Measurements from ENCODE around the gene RPL29. TPM values are rescaled to one million over a fixed set of nuclear protein-coding genes. Genes with fewer than 3 reads are reported as not detected.

The RPL29 gene
- total RNA-seq, 1 experiment from 2014 or later, result 696 TPM

DNA sequence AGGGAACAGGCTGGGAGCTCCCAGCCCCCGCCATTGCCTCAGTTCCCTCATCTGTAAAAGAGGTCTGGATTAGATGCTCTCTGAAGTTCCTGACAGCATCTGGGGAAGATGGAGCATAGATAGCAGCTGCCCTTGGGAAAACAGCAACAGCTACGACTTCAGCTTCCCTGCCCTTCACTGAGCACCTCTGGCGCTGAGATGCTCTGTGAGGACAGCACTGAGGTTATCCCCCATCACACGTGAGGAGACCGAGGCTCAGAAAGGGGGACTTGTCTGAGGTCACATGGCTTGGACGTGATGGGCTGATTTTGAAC lies 11.1 kb upstream of the RPL29 start:
- Histone ChIP-seq H3K4me1 (ENCODE audit: control insufficient read depth, insufficient read depth, low read length) (no peaks in the 10 kb centered on the region; the same call in 1 of the 2 replicates), H3K36me3 (ENCODE audit: control insufficient read depth, insufficient read depth, low read length) (no peaks in the 10 kb centered on the region), H3K27me3 (ENCODE audit: control insufficient read depth, insufficient read depth, low read length) (no peaks in the 10 kb centered on the region), H3K9me3 (ENCODE audit: control insufficient read depth, insufficient read depth, low read depth, low read length) (no peaks in the 10 kb centered on the region), H3K27ac (ENCODE audit: low read length) (no peak overlapping the region), H3K4me3 (ENCODE audit: low read depth in 2 of 2, low read length in 2 of 2) (no peak overlapping the region)
- ChIA-PET CTCF (no interaction called here), POLR2A (no interaction called here)
- BruUV-seq (replicated peaks), result no TSS peak
- intact Hi-C loops (cut with micrococcal nuclease; ENCODE audit: unreplicated experiment) (loop anchor here (10.0 kb wide), 1 partner anchor 48 kb away; the partner anchor contains the start of gene DUSP7), in situ Hi-C loops (cut with HindIII; ENCODE audit: low pct_unique_long_range_greater_than_20kb, low sequenced_read_pairs) (no loop called here)
- DNase-seq (ENCODE audit: low read depth, low spot score), result no peak
- TF ChIP-seq, protein P1, sequence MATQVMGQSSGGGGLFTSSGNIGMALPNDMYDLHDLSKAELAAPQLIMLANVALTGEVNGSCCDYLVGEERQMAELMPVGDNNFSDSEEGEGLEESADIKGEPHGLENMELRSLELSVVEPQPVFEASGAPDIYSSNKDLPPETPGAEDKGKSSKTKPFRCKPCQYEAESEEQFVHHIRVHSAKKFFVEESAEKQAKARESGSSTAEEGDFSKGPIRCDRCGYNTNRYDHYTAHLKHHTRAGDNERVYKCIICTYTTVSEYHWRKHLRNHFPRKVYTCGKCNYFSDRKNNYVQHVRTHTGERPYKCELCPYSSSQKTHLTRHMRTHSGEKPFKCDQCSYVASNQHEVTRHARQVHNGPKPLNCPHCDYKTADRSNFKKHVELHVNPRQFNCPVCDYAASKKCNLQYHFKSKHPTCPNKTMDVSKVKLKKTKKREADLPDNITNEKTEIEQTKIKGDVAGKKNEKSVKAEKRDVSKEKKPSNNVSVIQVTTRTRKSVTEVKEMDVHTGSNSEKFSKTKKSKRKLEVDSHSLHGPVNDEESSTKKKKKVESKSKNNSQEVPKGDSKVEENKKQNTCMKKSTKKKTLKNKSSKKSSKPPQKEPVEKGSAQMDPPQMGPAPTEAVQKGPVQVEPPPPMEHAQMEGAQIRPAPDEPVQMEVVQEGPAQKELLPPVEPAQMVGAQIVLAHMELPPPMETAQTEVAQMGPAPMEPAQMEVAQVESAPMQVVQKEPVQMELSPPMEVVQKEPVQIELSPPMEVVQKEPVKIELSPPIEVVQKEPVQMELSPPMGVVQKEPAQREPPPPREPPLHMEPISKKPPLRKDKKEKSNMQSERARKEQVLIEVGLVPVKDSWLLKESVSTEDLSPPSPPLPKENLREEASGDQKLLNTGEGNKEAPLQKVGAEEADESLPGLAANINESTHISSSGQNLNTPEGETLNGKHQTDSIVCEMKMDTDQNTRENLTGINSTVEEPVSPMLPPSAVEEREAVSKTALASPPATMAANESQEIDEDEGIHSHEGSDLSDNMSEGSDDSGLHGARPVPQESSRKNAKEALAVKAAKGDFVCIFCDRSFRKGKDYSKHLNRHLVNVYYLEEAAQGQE (IDR thresholded peaks at IDR 0.05; ENCODE audit: insufficient read depth in 1 of 2, low read depth in 2 of 2, low read length in 1 of 2), result no peak
- TF ChIP-seq SIN3A (IDR thresholded peaks at IDR 0.05; ENCODE audit: borderline replicate concordance, insufficient read depth, low read depth, low read length) (no peak), TCF7L2 (IDR thresholded peaks at IDR 0.05; ENCODE audit: low read depth, low read length) (no peak), POLR2AphosphoS5 (IDR thresholded peaks at IDR 0.05; ENCODE audit: low read depth, low read length) (no peak)
- TF ChIP-seq, protein P2, sequence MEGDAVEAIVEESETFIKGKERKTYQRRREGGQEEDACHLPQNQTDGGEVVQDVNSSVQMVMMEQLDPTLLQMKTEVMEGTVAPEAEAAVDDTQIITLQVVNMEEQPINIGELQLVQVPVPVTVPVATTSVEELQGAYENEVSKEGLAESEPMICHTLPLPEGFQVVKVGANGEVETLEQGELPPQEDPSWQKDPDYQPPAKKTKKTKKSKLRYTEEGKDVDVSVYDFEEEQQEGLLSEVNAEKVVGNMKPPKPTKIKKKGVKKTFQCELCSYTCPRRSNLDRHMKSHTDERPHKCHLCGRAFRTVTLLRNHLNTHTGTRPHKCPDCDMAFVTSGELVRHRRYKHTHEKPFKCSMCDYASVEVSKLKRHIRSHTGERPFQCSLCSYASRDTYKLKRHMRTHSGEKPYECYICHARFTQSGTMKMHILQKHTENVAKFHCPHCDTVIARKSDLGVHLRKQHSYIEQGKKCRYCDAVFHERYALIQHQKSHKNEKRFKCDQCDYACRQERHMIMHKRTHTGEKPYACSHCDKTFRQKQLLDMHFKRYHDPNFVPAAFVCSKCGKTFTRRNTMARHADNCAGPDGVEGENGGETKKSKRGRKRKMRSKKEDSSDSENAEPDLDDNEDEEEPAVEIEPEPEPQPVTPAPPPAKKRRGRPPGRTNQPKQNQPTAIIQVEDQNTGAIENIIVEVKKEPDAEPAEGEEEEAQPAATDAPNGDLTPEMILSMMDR (IDR thresholded peaks at IDR 0.05), result no peak
- no peak for ATAC-seq

DNA sequence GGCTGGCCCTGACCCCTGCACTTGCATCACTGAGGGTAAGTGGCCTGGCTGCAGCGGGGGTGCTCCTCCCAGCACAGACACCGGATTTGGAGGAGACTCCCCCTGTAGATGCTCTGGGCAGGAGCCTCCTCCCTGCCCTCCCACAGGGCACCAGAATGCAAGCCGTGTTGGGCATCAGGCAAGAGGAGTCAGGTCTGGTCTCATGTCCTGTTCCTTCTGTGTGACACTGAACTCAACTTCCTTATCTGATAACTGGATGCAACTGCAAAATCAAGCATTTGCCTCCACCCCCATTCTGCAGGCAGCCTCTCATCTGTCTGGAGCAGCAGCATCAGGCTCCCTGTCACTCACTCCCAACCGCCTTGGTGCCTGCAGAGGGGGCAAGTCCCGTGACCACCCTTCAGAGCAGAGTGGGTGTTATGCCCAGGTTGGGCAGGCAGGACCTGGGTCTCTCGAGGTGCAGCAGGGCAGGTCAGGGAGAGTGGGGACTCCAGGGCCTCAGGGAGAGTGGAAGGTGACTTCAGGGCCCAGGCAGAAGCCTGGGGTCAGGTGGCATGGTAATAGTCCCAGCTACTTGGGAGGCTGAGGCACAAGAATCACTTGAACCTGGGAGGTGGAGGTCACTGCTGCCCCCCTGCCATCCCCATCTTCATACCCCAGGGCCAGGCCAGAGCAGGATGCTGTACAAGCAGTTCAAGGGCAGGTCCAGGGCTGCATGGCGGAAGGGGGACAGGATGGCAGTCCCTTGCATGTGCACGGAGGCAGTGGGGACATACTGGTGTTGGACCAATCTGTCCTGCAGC lies 10.5 kb upstream of the RPL29 start:
- H3K36me3 ChIP-seq (ENCODE audit: control insufficient read depth, insufficient read depth, low read length), result no peaks in the 10 kb centered on the region
- H3K27me3 ChIP-seq (ENCODE audit: control insufficient read depth, insufficient read depth, low read length), result no peaks in the 10 kb centered on the region
- H3K4me3 ChIP-seq (ENCODE audit: low read depth in 2 of 2, low read length in 2 of 2), result no peak overlapping the region
- CTCF ChIA-PET, result no interaction called here
- POLR2A ChIA-PET, result no interaction called here
- intact Hi-C loops (cut with micrococcal nuclease; ENCODE audit: unreplicated experiment) (loop anchor here (10.0 kb wide), 1 partner anchor 49 kb away; the partner anchor contains the start of gene DUSP7), in situ Hi-C loops (cut with HindIII; ENCODE audit: low pct_unique_long_range_greater_than_20kb, low sequenced_read_pairs) (no loop called here)
- no peak for TF ChIP-seq TCF7L2 (IDR thresholded peaks at IDR 0.05; ENCODE audit: low read depth, low read length)
- TF ChIP-seq, protein P2 (IDR thresholded peaks at IDR 0.05), result no peak
- TF ChIP-seq SIN3A (IDR thresholded peaks at IDR 0.05; ENCODE audit: borderline replicate concordance, insufficient read depth, low read depth, low read length), result no peak
- TF ChIP-seq POLR2AphosphoS5 (IDR thresholded peaks at IDR 0.05; ENCODE audit: low read depth, low read length), result no peak
- TF ChIP-seq, protein P1 (IDR thresholded peaks at IDR 0.05; ENCODE audit: insufficient read depth in 1 of 2, low read depth in 2 of 2, low read length in 1 of 2), result no peak
- BruUV-seq (replicated peaks), result no TSS peak
- no peaks in the 10 kb centered on the region; the same call in 1 of the 2 replicates for H3K4me1 ChIP-seq (ENCODE audit: control insufficient read depth, insufficient read depth, low read length)
- H3K9me3 ChIP-seq (ENCODE audit: control insufficient read depth, insufficient read depth, low read depth, low read length), result no peaks in the 10 kb centered on the region
- no peak for DNase-seq (ENCODE audit: low read depth, low spot score)
- no peak for ATAC-seq
- no peak overlapping the region for H3K27ac ChIP-seq (ENCODE audit: low read length)

All from Panc1 (cell line).